ENCODE data around the gene OXNAD1.
A peak's percentile ranks its signal among the peaks of the same experiment; 100 is the strongest.

The OXNAD1 gene, protein sequence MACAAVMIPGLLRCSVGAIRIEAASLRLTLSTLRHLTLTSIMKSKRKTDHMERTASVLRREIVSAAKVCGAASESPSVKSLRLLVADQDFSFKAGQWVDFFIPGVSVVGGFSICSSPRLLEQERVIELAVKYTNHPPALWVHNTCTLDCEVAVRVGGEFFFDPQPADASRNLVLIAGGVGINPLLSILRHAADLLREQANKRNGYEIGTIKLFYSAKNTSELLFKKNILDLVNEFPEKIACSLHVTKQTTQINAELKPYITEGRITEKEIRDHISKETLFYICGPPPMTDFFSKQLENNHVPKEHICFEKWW

DNA sequence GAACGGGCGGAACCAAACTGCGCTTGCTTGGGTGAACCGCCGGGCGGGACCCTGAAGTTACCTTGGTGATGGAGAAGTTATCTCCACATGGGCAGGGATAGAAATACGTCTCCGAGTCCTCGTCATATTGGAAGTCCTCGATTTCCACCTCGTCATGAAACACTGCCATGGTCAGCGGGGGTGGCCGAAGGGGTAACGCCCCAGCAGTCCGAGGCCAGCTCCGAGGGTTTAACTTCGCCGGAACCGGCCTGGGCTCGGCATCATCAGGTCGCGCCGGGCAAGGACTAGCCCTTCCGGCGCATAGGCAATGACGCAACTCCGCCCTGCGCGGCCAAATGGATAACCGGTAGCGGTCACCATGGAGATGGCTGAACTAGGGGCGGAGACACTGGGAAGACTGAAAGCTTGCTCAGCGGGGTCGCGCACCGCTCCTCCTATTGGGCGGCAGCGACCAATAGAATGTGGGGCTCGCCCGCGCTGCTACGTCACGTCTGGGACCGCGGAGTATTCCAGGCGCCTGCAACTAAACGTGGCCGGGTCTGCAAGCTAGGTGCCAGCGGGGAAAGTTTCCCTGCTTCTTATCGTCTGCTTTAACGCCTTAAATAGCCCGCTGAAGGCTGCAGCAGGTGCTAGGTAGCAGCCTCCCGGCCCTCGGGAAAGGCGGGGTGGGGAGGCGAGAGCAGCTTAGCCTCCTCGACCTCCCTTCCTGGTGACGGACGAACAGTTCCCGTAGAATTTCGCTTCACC is at the start of gene OXNAD1, which contains the start of gene DPH3:
TSS of gene OXNAD1 (plus strand) at position 505 of the 747 bp plus-strand sequence. CDS start 5,741 bp downstream, outside the sequence.
TSS of gene DPH3 (minus strand) at position 236 of the 747 bp plus-strand sequence. CDS start at position 169, 67 bp downstream.
- DNase-seq = peak; percentile 97 to 99

DNA sequence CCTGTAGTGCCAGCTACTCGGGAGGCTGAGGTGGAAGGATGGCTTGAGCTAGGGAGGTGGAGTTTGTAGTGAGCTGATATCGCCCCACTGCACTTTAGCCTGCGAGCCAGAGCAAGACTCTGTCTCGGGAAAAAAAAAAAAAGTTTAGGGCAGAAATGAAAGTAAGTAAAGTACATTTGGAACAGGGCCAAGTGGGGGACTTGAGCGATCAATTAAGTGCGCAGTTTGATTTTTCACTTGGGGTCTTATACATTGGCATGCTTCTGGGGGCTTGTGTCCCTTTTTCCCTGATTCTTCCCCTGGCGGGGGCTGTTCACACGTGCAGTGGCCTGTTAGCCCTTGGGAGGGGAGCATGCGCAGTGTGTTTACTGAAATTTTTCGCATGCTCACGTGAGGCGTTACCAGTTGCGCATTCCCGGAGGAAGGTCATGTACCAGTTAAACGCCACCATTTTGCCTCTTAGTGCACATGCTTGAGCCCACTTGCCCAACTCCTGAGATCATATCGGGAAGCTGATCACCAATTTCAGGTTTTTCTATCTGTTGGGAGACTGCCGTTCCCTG is 48.6 kb upstream of the OXNAD1 start:
- DNase-seq = no peak

DNA sequence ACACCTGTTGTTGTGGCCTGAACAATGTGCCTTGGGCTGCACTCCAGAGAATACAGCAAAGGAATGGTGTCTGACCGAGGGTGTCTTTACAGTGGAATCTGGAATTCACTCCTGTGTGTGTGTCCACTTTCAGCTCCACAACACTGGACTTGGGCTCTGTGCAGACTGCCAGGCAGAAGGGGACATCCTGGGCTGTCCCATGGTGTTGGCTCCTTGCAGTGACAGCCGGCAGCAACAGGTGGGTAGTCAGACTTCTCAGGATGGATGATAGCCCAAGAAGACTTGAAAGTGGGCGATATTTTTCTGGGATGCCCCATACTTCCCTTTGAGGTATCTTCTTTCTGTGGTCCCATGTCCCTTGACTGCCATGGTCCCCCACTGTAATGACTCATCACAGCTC is 45.2 kb upstream of the OXNAD1 start:
- no peak for DNase-seq

DNA sequence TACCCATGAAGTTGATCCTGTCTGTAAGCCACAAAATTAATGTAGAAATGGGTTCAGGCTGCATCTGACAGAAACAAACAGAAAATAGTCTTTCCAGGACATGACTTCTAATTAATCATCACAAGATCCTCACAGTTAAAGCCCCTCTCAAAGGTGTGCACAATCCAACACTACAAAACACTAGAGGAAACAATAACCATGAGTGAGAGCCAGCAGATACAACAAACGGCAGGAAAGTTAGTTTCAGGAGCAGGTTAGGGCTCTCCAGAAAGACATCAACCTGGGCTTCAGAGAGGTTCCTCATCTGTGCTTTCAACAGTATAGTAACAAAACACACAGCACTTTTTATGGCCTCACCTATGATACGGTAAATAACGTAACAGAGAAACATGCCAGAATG is 43.0 kb upstream of the OXNAD1 start:
- DNase-seq = no peak

DNA sequence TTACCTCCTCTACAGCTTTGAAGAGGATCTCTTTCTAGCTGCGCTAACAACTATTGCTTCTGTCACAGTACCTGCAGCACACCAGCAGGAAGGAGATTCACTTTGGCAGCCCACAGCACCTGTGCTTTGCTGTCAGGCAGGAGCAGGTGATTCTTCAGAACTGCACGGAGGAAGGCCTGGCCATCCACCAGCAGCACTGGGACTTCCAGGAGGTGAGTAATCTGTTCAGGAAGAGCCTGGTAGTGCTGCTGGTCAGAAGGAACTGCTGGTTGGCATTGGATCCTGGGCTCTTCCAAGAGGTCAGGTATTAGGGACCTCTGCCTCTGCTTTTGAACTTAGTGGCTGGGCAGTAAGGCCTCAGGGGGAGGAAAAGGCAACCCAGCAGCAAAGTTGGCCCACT is 42.5 kb upstream of the OXNAD1 start:
- no peak for DNase-seq

DNA sequence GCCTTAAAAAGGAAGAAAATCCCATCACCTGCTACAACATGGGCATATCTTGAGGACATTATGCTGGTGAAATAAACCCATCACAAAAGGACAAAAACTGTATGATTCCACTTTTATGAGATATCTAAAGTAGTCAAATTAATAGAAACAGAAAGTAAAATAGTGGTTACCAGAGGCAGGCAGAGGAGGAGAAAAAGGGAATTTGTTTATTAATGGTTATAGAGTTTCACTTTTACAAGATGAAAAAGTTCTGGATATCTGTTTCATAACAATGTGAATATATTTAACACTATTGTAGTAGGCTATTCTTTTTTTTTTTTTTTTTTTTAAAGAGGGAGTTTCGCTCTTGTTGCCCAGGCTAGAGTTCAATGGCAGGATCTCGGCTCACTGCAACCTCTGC is 40.7 kb upstream of the OXNAD1 start:
- DNase-seq = no peak

DNA sequence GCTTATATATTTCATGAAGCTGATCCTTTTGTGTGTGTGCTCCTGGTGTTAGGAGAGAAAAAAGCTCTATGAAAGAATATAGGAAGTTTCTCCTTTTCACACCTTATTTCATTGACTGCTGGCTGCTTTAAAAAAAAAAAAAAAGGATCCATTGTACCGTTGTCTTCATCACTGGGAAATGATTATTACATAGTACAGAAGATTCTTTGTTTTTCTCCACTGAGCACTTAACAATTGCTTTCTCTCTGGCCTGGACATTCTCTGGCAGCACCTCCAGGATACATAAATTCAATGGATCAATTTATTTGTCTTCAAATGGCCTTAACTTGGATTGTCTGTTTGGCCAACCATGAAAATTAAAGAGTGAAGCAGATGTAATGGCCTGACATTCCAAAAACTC is 37.4 kb upstream of the OXNAD1 start:
- DNase-seq = no peak

DNA sequence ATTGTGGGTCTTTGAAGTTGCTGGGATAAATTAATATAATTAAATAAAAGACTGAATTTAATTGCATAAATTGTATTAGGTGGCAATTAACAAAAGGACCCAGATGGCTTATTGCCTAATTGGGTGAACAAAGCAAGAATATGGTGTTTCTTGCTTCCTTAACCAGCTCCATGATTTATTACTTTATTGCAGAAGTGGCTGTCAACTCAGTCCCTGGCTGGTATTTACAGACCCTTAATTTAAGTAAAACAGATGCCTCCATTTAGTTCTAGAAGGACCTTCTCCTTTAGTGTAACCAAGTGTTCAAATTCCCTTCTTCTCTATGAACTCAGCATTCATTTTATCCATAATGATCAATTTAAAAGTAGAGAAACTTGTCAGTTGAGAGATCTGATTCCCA is 35.3 kb upstream of the OXNAD1 start:
- no peak for DNase-seq

DNA sequence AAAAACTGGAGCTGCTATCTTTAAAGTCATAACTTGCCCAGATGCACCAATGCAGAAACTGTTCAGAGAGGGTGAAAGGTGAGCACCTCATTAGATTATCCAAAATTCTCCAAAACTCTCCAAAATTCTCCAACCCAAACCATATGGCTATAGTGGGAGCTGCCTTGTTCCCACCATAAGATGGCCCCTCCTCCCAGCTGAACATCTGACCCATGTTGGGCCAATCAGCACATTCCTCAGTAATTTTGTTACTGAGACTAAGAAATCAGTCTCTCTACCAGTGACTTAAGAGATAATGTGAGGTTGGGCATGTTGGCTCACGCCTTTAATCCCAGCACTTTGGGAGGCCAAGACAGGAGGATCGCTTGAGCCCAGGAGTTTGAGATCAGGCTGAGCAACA is 33.0 kb upstream of the OXNAD1 start:
- no peak for DNase-seq

DNA sequence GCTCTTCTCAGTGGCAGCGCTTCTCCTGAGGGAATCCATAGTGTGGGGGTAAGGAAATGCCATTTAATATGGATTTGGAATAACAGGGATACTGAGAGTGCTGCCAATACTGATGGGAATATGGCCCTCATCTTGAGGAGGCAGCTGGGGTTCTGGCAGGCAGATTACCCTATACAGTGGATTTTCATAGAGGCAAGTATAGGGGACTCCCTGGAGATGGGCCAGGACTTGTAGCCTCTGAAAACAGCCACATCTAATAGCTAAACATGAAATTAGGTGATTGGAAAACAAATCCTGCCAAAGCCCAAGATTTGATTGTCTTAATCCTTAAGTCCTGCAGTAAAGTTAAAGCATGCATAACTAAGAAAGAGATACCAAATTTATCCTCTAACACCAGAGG is 31.2 kb upstream of the OXNAD1 start:
- no peak for DNase-seq

DNA sequence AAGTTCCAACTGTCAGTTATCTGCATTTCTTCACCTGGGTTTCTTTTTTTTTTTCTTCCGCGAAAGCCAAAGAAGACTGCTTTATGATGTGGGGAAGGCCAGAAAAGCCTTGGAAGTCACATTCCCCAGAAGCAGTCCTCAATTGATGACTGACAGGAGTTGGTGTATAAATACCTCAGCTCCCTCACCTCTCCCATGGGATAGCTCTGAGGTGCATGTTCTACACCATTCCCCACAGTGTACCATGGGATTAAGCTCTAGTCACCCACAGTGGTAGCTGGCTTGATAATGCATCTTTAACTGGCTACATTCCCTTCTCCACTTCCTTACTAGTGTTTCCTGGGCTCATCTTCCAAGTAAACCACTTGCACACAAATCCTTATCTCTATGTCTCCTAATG is 30.7 kb upstream of the OXNAD1 start:
- no peak for DNase-seq

DNA sequence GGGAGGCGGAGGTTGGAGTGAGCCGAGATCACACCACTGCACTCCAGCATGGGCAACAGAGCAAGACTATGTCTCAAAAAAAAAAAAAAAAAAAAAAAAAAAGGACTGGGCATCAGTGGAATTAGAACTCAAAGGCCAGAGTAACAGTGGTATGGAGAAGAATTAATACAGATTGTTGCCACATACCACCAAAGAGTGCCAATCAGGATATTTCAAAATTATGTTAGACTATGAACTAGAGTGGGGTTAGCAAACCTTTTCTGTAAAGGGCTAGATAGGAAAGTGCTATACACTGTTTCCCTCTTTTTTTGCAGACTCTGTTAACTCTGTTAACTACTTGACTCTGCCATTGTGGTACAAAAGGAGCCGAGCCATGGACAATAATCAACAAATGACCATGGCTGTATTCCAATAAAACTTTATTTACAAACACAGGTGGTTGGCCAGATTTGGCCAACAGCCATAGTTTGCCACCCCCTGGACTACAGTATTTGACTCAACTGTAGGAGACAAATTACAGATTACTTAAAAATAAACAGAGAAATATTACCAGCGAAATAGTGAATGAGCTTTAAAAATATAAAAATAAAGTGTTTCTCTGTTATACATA is 28.9 kb upstream of the OXNAD1 start:
- no peak for DNase-seq

DNA sequence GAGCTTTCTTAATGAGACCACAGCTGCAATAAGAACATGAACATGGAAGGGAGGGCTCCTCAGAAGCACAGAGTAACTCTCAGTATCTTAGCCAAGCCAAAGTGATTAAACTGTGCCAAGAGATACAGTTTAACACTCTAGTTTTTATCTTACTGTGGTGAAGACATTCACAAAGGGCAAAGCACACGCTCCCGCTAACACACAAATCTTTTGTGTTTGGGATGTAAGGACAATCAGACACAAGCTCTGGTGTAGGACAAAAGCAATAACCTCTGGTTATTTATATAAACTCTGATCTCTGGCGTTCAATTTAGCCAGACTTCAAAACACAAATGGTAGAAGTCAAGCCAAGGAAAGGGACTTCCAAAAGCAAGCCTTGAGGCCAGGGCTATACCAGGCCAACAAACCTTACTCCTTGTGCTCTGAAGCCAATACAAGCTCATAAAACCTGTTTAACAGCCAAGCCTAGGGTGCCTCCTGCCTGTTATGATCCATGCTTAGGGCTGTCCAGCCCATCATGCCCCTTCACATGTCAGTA is 28.1 kb upstream of the OXNAD1 start:
- DNase-seq = no peak

DNA sequence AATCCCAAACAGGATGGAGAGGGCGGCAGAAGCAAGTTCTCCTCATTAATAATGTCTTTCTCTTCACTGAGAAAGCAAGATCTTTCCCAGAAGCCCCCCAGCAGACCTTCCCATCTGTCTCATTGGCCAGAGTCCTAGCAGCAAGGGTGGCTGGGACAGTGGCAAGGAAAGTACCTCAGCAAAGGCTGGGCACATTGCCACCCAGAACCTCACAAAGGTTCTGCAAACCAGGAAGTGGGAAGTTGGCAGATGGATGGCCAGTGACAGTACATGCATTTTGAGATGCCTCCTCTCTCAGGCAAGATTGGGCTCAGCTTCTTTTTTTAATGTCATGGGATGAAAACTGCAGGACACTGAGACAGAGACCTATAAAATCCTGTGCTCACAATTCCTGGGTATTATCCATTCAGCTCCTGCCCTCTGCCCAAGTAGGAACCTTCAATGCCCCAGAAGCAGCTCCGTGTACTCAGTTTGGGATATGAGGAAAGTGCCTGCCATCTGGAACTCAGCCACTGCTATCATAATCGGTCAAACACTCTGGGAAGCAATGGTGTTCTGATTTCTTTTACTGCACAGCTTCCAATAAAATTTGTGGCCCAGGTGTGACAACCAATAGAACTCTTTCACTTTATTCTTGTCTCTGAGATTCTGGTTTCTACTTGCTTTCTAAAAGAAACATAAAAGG is 25.8 kb upstream of the OXNAD1 start:
- DNase-seq = no peak

DNA sequence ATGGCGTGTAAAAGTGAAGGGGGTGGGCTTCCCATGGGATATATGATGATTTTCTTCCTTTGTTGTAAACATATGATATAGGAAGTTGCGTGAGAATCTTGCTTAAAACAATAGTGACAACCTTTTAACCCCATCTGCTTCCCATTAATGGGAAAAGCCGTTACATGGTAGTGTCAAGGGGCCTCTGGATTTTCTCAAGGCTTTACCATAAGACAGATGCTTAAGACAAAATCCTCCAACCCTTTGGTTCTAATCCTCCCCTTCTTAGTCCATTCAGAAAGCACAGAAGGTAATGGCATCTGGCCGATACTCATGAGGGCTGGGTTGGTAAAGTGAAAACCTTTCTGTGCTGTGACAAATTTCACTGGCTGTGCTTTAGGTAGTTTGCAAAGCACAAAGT is 25.2 kb upstream of the OXNAD1 start:
- no peak for DNase-seq

DNA sequence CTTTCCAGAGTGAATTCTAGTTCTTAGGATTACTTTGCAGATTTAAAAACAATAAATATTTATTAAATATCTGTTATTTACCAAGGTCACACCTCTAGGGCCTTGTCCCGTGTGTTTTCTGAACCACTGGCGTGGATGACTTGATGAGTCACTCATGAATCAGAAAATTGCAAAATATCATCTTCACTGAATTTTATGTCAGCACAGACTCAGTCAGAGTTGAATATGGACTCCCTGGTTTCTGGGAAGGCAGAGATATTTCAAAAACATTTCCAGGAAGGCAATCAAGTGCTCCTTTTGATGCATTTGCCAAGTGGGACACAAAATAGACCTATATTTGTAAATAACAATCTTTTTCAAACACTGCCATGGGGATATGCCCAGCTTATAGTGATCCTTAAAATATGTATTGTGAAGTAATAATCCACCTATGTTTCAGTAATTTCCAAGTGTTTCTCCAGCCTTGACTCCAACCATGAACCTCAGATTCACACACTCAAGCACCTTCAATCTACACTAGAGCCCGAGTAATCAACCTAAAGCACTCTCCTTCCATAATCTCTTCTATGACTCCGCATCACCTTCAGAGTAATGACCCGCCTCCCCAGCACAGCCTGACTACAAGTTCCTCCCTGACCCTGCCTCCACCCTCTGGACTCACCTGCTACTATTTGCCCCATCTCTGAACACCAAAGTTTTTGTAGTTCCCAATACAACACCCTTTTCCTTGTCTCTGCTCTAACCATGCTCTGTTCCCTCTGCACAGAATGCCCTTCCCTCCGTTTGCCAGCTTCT is 24.6 kb upstream of the OXNAD1 start:
- DNase-seq = peak in 1 of 2 experiments; percentile 25

DNA sequence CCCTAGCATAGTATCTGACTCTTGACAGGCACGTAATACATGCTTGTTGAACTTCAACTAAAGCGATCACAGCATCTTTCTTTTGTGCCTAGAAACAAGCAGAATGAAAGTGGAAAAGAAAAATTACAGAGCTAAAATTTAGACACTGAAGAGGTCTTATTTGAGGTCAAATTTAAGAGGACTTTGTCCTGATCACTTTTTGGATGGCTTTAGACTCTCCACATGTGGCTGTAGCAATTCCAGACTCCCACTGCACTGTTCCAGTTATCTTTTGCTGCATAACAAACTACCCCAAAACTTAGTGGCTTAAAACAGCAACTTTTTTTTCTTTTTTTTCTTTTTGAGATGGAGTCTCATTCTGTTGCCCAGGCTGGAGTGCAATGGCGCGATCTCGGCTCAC is 23.8 kb upstream of the OXNAD1 start:
- DNase-seq = no peak

DNA sequence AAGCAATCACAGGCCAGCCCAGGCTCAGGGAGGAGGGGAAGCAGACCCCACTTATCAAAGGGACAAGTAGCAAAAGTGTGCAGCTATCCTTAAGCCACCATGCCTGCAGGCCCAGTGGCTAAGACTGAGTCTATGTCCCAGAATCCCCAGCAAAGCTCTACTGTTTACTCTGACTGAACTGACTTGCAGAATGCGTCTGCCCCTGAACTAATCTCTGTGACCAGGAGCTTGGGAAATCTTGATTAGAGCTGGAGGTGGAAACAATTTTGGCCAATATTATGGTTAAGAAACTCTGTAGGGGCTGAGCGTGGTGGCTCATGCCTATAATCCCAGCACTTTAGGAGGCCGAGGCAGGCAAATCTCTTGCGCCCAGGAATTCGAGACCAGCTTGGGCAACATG is 22.8 kb upstream of the OXNAD1 start:
- DNase-seq = no peak

DNA sequence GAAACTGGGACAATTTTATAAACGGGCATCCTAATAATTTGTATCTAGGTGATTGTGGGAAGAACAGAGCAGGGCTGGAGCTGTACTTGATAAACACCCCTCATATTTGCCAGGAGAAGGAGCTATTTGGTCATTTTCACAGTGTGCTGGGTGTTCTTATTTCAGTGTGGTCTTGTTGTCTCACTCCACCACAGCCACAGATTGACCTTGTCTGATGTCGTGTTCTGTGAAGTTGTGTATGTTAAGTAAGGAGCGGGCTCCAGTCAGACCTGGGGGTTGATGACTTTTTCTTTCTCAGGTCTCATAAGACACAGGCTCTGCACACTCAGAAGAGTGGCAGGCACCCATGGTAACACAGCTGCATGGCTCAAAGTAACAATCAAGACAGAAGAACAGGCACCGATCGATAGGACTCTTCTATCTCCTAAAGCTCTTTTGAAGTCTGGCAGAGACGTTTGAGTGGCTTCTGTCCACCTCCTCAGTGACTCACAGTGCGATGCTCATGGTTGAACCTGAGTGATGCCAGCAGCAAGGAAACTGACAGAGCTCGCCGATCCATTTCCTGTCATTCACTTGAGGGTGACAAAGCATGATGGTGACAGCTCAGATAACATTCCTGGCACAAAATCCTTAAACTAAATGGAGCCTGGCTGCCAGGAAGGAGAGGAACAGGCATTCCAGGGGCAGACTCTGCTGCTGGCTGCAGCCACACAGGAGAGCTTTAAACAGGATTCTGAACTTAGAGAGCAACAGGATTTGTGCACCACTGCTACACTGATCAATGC is 21.1 kb upstream of the OXNAD1 start:
- no peak for DNase-seq

DNA sequence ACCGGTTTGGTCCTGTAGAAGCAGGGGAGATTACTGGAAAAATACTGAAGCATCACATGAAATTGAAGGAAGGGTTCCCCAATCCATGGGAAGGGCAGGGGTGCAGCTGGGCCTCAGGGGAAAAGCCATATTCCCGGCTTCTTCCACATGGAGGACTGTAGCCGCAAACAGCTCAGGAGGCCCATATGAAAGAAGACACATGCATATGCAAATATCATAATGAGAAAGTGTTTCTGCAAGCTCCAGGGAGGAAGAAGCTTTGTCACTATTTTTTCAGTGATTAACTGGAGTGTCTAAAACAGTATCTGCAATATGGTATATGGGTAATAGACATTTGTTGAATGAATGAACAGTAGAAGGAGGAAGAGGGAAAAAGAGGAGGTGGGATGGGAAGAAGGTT is 19.4 kb upstream of the OXNAD1 start:
- DNase-seq = no peak

Measured in SW 1271 (cell line).